IPS DF 6.9 (cell line): Measurements from ENCODE around the gene KRT86.

ENCODE experiments used
- DNase-seq: peaks from one replicate; pipeline ENCODE4 v3.0.0-alpha.2; 2013; ENCODE audit warnings: low read depth, low spot score
- H3K27ac ChIP-seq: one replicate; pipeline ENCODE4 v1.5.1; 2013; ENCODE audit warnings: low read length, control low read depth
- H3K27me3 ChIP-seq: 2 replicates; pipeline ENCODE4 v1.6.1; 2013; ENCODE audit warnings: mild to moderate bottlenecking, low read length; ENCODE audit not compliant: control insufficient read depth, insufficient read depth
- H3K36me3 ChIP-seq: 2 replicates; pipeline ENCODE4 v1.6.1; 2013; ENCODE audit warnings: low read length; ENCODE audit not compliant: control insufficient read depth, insufficient read depth
- H3K4me1 ChIP-seq: 2 replicates; pipeline ENCODE4 v1.6.1; 2013; ENCODE audit warnings: low read length; ENCODE audit not compliant: control insufficient read depth, insufficient read depth
- H3K4me3 ChIP-seq: 2 replicates; pipeline ENCODE4 v1.5.1; 2013; ENCODE audit warnings: mild to moderate bottlenecking, low read length
- H3K9me3 ChIP-seq: 2 replicates; pipeline ENCODE4 v1.6.1; 2013; ENCODE audit warnings: low read length, inconsistent platforms; ENCODE audit not compliant: control insufficient read depth, insufficient read depth
- WGBS: extraction: QIAGEN DNeasy Blood & Tissue Kit; methylation state at CpG from one replicate; pipeline ENCODE4 v1.1.7; 2013; ENCODE audit warnings: mixed read lengths, missing lambda C conversion rate; ENCODE audit not compliant: insufficient read length, insufficient coverage; 5-methylcytosine and 5-hydroxymethylcytosine counted together

Gene KRT86

DNA sequence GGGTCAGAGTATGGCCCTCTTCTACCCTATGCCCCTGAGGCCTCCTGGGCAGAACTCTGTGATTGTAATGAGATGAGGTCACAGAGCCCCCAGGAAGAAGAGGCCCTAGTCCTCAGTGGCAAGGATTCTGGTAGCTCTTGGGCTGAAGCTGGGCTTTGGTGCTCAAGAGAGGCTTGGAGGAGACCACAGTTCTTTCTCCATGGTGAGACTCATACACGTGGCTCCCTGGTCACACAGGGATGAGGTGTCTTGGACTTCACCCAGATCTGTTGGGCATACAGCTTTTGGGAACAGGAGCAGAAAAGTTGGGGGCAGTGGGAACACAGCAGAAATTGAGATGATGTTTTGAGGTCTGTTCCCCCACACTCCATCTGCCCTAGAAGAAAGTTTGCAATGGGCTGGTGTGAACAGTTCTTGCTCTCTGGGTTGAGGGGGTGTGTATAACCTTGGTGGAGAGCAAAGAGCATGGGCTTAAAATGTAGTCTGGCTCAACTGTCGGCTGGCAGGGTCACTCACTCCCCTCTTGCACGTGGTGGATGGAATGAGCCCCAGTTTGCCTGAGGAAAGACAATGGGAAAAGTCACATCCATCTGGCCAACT, at the start of gene KRT86:
Gene KRT86, plus strand, starts transcription at position 125 of the 600 bp plus-strand sequence. CDS start 27,272 bp downstream, outside the sequence.
- Histone ChIP-seq H3K4me3 (no peak within 1 kb of the TSS), H3K27me3 (no peaks in the 10 kb centered on the region; the same call in 1 of the 2 replicates), H3K36me3 (no peaks in the 10 kb centered on the region), H3K9me3 (no peaks in the 10 kb centered on the region), H3K4me1 (no peaks in the 10 kb centered on the region), H3K27ac (no peak within 1 kb of the TSS)
- WGBS = no CpG with 5 or more reads among the region's 3 CpGs
- no peak for DNase-seq

DNA sequence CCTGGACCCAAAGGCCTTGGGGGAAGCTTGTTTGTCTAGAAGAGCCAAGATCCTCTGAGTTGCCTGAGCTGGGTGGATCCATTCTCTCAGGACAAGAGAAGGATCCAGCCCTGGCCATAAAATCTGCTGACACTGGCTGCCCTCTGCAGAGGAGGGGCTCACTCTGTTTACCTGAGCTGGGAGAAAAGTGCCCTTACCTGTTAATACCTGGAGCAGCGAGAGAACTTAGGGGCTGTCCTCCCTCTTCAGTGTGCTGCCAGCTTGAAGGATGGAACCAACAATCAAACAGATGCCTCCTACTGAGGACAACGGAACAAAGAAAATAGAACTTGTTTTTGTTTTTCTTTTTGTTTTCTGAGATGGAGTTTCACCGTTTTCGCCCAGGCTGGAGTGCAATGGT, 48.7 kb upstream of the KRT86 start:
- no CpG with 5 or more reads among the region's 4 CpGs for WGBS
- Histone ChIP-seq H3K9me3 (no peaks in the 10 kb centered on the region), H3K27ac (no peak overlapping the region), H3K4me1 (no peaks in the 10 kb centered on the region), H3K36me3 (no peaks in the 10 kb centered on the region), H3K4me3 (no peak overlapping the region), H3K27me3 (no peaks in the 10 kb centered on the region)
- DNase-seq = no peak

DNA sequence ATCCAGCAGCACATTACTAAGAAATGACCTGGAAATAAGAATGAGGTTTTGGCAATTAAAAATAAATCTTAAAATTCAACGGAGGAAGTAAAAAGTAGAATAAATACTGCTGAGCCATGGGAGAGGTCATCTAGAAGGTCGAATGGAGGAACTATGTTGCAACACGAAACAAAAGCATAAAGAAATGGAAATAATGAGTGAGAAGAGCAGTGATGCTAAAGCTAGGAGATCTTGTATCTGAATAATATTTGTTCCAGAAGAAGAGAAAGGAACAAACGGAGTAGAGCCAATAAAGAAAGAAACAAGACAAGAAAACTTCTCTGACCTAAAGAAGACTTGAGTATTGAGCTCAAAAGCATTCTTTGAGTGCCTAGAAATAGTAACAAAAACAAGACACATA, 48.0 kb upstream of the KRT86 start:
- no CpG with 5 or more reads among the region's 4 CpGs for WGBS
- DNase-seq = no peak
- peaks cover 3% of the 10 kb centered on the region; the same call in 1 of the 2 replicates for H3K4me1 ChIP-seq
- no peaks in the 10 kb centered on the region; the same call in 1 of the 2 replicates for H3K27me3 ChIP-seq
- H3K4me3 ChIP-seq = no peak overlapping the region
- no peaks in the 10 kb centered on the region for H3K36me3 ChIP-seq
- H3K27ac ChIP-seq = no peak overlapping the region
- no peaks in the 10 kb centered on the region for H3K9me3 ChIP-seq

DNA sequence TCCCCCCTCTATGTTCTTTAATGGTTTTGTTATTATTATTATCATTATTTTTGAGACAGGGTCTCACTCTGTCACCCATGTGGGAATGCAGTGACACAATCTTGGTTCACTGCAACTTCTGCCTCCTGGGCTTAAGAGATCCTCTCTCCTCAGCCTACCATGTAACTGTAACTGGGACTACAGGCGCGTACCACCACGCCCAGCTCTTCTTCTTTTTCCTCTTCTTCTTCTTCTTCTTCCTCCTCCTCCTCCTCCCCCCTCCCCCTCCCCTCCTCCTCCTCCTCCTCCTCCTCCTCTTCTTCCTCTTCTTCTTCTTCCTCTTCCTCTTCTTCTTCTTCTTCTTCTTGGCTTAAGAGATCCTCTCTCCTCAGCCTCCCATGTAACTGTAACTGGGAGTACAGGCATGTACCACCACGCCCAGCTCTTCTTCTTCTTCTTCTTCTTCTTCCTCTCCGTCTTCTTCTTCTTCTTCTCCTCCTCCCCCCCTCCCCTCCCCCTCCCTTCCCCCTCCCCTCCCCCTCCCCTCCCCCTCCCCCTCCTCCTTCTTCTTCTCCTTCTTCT, 46.8 kb upstream of the KRT86 start:
- Histone ChIP-seq H3K4me3 (no peak overlapping the region), H3K27ac (no peak overlapping the region), H3K9me3 (no peaks in the 10 kb centered on the region), H3K36me3 (no peaks in the 10 kb centered on the region), H3K27me3 (peaks cover 11% of the 10 kb centered on the region; the same call in 1 of the 2 replicates), H3K4me1 (peaks cover 7% of the 10 kb centered on the region)
- WGBS = no CpG with 5 or more reads among the region's 5 CpGs
- no peak for DNase-seq

DNA sequence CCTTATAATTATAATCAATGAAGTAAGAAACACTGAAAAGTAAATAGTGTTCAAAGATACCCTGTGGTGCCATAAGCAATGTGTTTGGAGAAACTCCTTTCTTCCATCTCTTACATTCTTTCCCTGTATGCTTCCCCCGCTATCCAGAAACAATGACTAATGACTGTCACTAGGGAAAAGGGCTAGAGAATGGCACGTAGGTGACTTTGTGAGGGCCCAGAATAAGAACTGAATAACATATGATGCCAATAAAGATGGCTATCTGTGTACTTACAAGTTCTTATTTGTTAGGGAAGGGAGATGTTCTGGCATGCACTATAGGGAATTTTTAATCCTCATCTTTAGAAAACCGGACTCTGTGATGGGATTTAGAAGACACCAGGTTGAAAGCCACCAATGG, 46.1 kb upstream of the KRT86 start:
- no CpG with 5 or more reads among the region's 3 CpGs for WGBS
- Histone ChIP-seq H3K36me3 (no peaks in the 10 kb centered on the region), H3K27ac (no peak overlapping the region), H3K27me3 (peaks cover 12% of the 10 kb centered on the region; the same call in 1 of the 2 replicates), H3K4me3 (no peak overlapping the region), H3K9me3 (no peaks in the 10 kb centered on the region), H3K4me1 (peaks cover 7% of the 10 kb centered on the region)
- no peak for DNase-seq

GRCh38 chr12:52228931-52229330, 45.5 kb upstream of the KRT86 start:
- H3K9me3 ChIP-seq = no peaks in the 10 kb centered on the region
- DNase-seq = no peak
- no peaks in the 10 kb centered on the region for H3K36me3 ChIP-seq
- no peak overlapping the region for H3K27ac ChIP-seq
- no CpG with 5 or more reads among the region's 6 CpGs for WGBS
- H3K4me1 ChIP-seq = peaks cover 7% of the 10 kb centered on the region
- no peak overlapping the region for H3K4me3 ChIP-seq
- peaks cover 12% of the 10 kb centered on the region; the same call in 1 of the 2 replicates for H3K27me3 ChIP-seq

DNA sequence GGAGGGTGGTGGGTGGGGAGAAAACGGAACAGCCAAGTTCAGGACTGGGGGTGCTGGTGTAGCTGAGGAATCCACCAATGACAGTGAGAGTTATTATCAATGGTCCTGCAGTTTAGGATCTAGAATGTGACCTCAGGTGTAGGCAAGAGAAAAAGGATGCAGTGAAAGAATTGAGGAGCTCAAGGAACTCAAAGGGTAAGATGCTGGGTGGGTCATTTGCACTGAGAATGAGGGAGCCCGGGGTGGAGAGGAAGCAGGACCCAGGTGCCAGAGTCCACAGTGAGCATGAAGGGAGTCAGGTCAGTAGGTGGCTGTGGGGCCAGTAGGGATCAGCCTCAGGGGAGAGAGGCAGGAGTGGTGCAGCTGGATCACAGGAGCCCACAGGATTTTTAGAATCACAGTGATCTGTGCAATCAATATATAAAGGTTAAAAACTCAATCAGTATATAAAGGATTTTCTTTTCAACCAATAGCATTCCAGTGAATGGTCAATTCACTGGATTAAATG, 44.6 kb upstream of the KRT86 start:
- no peaks in the 10 kb centered on the region for H3K36me3 ChIP-seq
- WGBS = no CpG with 5 or more reads among the region's 2 CpGs
- H3K9me3 ChIP-seq = no peaks in the 10 kb centered on the region
- H3K27ac ChIP-seq = no peak overlapping the region
- peaks cover 7% of the 10 kb centered on the region for H3K4me1 ChIP-seq
- peaks cover 12% of the 10 kb centered on the region; the same call in 1 of the 2 replicates for H3K27me3 ChIP-seq
- no peak for DNase-seq
- H3K4me3 ChIP-seq = no peak overlapping the region

DNA sequence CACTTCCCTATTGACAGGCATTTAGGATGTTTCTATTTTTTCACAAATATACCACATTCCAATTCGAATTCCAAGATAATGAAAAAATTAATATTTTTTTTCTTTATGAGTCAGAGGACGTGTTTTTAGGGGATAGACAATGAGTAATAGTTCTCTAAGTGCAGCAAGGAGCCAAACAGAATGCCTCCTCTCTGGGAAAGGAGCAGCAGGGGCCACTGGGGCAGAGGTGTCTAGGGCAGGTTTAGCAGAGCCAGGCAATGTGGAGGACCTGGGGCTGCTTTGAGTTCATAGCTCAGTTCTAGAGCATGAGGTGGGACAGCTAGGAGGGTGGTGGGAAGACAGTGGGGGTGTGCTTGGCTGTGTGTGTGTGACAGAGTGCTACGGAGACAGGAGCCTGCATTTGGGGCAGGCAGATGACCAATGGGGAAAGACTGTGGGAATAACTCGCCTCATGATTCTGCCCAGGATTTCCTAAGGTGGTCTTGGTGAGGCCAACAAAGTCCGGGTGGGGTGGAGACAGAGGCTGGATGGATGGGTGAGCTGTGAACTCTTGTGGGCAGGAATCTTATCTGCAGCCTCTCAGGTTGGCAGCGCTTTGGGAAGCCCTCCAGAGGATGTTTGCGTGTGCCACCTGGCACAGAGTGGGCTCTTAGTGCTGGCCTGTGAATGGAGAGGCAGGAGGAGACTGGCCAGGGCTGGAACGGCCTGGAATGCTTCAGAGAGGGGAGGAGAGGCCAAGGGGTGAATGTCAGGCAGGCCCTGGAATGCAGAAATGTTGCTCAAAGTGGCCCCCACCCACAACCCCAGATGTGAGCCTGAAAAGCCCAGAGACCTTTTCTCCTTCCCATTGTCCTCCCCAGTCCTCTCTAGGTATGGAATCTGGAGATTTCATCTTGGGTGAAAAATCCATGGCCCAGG, 43.8 kb upstream of the KRT86 start:
- no peak overlapping the region for H3K4me3 ChIP-seq
- H3K27ac ChIP-seq = no peak overlapping the region
- H3K4me1 ChIP-seq = peaks cover 7% of the 10 kb centered on the region
- no peaks in the 10 kb centered on the region for H3K9me3 ChIP-seq
- no peaks in the 10 kb centered on the region for H3K36me3 ChIP-seq
- H3K27me3 ChIP-seq = peaks cover 12% of the 10 kb centered on the region; the same call in 1 of the 2 replicates
- WGBS = no CpG with 5 or more reads among the region's 8 CpGs
- DNase-seq = no peak

GRCh38 chr12:52231305-52232202, 42.9 kb upstream of the KRT86 start:
- H3K4me3 ChIP-seq = no peak overlapping the region
- no peaks in the 10 kb centered on the region for H3K36me3 ChIP-seq
- H3K27ac ChIP-seq = no peak overlapping the region
- peaks cover 12% of the 10 kb centered on the region; the same call in 1 of the 2 replicates for H3K27me3 ChIP-seq
- DNase-seq = no peak
- peaks cover 7% of the 10 kb centered on the region for H3K4me1 ChIP-seq
- no CpG with 5 or more reads among the region's 16 CpGs for WGBS
- no peaks in the 10 kb centered on the region for H3K9me3 ChIP-seq
